Stimulated activated memory B cell treated with anti-CD40 and anti-IgM and Interleukin-4, amounts not matched to agents 10 μg/mL and 1 μg/mL and 100 μg/mL, for 72 hours (primary cell): ENCODE results near the gene PAPPA.

ENCODE experiments used
- ATAC-seq: fragments of 150-1000 bp; cut with Tn5 transposase; 2 replicates; pipeline ENCODE4 v1.10.0; 2021
- H3K27ac Mint-ChIP-seq: one replicate; pipeline ENCODE4 v1.8.0; 2022; ENCODE audit warnings: mild to moderate bottlenecking, mixed read lengths
- H3K27me3 Mint-ChIP-seq: one replicate; pipeline ENCODE4 v1.8.0; 2022; ENCODE audit warnings: mixed read lengths
- H3K36me3 Mint-ChIP-seq: one replicate; pipeline ENCODE4 v1.8.0; 2022; ENCODE audit warnings: mixed read lengths
- H3K4me1 Mint-ChIP-seq: one replicate; pipeline ENCODE4 v1.8.0; 2022; ENCODE audit warnings: mixed read lengths
- H3K4me3 Mint-ChIP-seq: one replicate; pipeline ENCODE4 v1.8.0; 2022; ENCODE audit warnings: mild to moderate bottlenecking, moderate library complexity, mixed read lengths
- H3K9me3 Mint-ChIP-seq: one replicate; pipeline ENCODE4 v1.8.0; 2022; ENCODE audit warnings: mixed read lengths

The PAPPA gene

DNA sequence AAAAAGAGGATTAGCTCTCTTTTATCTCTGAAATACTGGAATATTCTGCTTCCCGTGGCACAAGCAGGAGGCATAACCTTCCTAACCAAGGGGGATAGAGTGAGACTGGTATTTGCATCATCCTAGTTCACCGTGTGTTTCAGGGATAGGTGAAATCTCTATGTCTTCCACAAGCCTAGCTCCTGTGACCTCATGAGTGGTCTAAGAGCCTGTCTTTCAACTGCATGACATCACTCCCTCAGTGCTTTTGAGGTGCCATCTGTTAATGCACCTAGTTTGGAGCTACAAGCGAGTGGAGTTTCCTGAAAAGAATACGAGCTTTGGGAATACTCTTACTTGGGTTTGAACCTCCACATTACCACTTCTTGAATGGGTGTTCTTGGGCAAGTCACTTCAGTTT is 181.8 kb downstream of the PAPPA start:
- Mint-ChIP-seq H3K36me3 (no peaks in the 10 kb centered on the region), H3K4me3 (no peak overlapping the region), H3K9me3 (no peaks in the 10 kb centered on the region), H3K4me1 (no peaks in the 10 kb centered on the region), H3K27me3 (peaks cover 7% of the 10 kb centered on the region), H3K27ac (no peak overlapping the region)
- no peak for ATAC-seq

DNA sequence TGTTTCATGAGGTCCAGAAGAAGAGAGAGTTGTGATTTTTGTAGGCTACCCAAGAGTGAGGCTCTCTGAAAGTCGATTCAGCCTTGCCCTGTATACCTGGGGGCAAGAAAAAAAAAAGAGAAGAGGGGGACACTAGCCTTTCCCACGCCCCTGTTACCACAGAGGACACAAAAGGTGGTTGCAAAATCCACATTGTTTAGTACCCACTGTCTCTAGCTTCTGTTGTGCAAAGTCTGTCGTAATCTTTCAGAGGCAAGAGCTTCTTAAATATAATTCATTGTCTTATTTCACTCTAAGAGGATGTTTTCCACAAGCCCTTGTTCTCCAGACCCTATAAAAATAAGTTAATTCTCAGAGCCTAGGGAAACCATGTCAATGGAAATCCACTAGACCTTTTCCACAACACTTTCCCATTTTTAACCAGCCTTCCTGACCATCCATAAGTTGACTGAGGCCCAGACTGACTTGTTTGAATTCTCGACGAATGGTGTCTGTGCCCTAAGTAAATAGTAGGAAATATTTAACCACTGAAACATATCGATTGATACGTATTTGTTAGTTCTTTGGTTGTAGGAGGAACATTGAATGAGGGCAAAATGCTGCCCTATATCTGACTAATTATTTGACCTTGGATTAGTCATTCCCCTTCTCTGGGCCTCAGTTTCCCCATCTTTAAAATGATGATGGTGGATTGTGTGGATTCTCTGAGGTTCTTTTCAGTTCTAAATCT is 182.7 kb downstream of the PAPPA start:
- H3K4me3 Mint-ChIP-seq, result no peak overlapping the region
- ATAC-seq, result no peak
- H3K9me3 Mint-ChIP-seq, result no peaks in the 10 kb centered on the region
- H3K4me1 Mint-ChIP-seq, result no peaks in the 10 kb centered on the region
- H3K36me3 Mint-ChIP-seq, result no peaks in the 10 kb centered on the region
- no peak overlapping the region for H3K27ac Mint-ChIP-seq
- H3K27me3 Mint-ChIP-seq, result peaks cover 8% of the 10 kb centered on the region

DNA sequence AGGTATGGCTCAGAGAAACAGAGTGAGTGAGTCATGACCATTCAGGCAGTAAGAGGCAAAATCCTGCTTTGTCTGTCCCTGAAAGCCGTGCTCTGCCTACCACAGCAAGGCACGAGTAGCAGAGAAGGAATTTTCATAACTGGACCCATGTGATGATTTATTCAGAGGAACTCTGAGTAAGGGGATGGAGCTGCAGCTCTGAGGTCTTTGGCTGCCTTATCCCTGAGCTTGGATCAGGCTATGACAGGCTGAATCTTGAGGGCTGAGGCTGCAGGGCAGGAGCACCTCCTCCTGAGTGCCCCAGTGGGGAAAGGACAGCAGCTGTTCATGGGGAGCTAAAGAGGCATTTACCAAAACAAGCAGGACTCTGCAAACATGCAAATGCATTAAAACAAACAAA is 183.4 kb downstream of the PAPPA start:
- H3K36me3 Mint-ChIP-seq, result no peaks in the 10 kb centered on the region
- H3K27me3 Mint-ChIP-seq, result peaks cover 8% of the 10 kb centered on the region
- H3K4me1 Mint-ChIP-seq, result no peaks in the 10 kb centered on the region
- no peak overlapping the region for H3K27ac Mint-ChIP-seq
- H3K4me3 Mint-ChIP-seq, result no peak overlapping the region
- H3K9me3 Mint-ChIP-seq, result no peaks in the 10 kb centered on the region
- no peak for ATAC-seq

DNA sequence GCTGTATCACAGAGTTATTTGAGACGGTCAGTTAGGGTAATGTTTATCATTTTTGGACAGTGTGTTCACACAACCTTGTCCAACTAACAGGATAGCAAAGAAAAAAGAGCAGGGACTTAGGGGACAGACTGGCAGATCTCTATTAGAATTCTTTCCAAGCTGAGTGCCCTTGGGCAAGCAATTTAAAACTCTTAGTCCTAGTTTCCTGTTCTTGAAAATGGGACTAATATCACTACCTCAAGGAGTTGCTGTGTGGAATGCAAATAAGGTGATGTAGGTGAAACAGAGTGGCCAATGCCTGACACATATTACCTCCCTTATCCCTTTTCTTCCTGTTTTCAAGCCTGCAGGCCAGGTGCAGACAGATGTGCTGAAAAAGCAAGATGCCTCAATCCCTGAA is 186.7 kb downstream of the PAPPA start:
- no peaks in the 10 kb centered on the region for H3K9me3 Mint-ChIP-seq
- no peaks in the 10 kb centered on the region for H3K36me3 Mint-ChIP-seq
- no peak overlapping the region for H3K4me3 Mint-ChIP-seq
- no peaks in the 10 kb centered on the region for H3K4me1 Mint-ChIP-seq
- no peak for ATAC-seq
- peaks cover 8% of the 10 kb centered on the region for H3K27me3 Mint-ChIP-seq
- H3K27ac Mint-ChIP-seq, result no peak overlapping the region

DNA sequence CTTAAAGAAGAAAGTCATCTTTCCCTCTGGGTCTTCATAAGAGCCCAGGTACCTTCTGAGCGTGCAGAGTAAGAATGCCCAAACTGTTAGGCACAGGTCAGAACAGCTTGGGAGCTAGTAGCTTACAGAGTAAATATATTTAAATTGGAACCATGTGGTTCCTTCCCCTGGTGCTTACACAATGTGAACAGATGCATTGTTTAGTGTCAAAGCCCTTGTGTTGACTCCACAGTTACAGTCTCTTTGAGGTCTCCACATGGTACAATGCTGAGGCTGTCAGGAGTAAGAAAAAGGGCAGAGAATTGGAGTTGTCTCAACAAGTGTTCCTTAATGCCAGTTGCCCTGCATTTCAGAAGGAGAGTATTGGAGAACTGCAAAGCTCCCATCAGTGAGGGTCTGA is 188.5 kb downstream of the PAPPA start:
- no peaks in the 10 kb centered on the region for H3K36me3 Mint-ChIP-seq
- H3K4me1 Mint-ChIP-seq, result no peaks in the 10 kb centered on the region
- H3K4me3 Mint-ChIP-seq, result no peak overlapping the region
- ATAC-seq, result no peak
- H3K27ac Mint-ChIP-seq, result no peak overlapping the region
- H3K27me3 Mint-ChIP-seq, result peaks cover 8% of the 10 kb centered on the region
- no peaks in the 10 kb centered on the region for H3K9me3 Mint-ChIP-seq

DNA sequence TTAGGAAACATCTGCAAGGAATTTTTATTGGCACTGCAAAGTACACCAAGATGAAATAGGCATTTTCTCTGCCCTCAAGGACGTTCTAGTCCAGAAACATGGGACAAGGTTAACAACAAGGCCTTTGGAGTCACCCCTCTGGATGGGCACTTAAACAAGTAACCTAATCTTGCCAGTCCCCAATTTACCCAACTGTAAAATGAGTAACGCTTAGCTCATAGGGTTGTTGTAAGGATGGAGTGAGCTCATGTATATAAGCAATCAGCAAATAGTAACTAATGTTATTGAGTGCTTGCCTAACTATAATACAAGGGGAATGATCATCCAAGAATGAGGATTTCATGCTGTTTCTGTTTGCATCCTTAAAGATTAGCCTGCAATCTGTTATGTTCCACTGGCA is 189.3 kb downstream of the PAPPA start:
- H3K4me3 Mint-ChIP-seq, result no peak overlapping the region
- ATAC-seq, result no peak
- H3K36me3 Mint-ChIP-seq, result no peaks in the 10 kb centered on the region
- H3K27me3 Mint-ChIP-seq, result peaks cover 8% of the 10 kb centered on the region
- H3K9me3 Mint-ChIP-seq, result no peaks in the 10 kb centered on the region
- no peaks in the 10 kb centered on the region for H3K4me1 Mint-ChIP-seq
- H3K27ac Mint-ChIP-seq, result no peak overlapping the region

DNA sequence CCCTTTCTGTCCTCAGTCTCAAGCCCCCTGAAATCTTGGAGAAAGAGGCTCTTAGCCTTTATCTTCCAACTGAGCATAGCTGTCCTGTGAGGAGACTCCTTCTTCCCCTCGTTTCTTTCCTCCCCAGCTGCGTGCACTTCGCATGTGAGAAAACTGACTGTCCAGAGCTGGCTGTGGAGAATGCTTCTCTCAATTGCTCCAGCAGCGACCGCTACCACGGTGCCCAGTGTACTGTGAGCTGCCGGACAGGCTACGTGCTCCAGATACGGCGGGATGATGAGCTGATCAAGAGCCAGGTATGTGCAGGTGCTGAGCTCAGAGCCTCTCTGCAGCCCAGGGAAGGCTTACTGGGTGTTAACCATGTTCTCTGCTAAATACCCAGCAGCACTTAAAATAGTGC is 190.8 kb downstream of the PAPPA start:
- no peak overlapping the region for H3K4me3 Mint-ChIP-seq
- peaks cover 8% of the 10 kb centered on the region for H3K27me3 Mint-ChIP-seq
- no peak for ATAC-seq
- H3K27ac Mint-ChIP-seq, result no peak overlapping the region
- no peaks in the 10 kb centered on the region for H3K9me3 Mint-ChIP-seq
- no peaks in the 10 kb centered on the region for H3K36me3 Mint-ChIP-seq
- H3K4me1 Mint-ChIP-seq, result no peaks in the 10 kb centered on the region

DNA sequence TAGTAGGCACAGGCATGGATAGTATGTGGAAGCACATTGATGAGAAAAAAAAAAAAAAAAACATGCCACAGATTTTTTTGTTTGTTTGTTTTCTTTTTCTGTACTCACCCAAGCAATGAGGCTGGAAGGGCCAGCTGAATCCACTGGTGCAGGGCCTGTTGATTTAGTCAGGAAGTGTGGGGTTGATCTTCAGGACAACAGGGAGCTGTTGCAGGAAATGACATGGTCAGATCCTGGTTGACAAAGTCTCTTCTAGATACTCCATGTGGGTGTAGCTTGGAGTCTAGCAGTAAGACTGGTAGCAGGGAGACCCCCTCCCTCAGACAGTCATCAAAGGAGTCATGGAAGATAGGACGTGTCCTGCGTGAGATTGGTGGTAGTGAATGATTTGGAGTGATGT is 191.8 kb downstream of the PAPPA start:
- peaks cover under 1% of the 10 kb centered on the region for H3K27me3 Mint-ChIP-seq
- H3K4me3 Mint-ChIP-seq, result no peak overlapping the region
- no peaks in the 10 kb centered on the region for H3K36me3 Mint-ChIP-seq
- H3K4me1 Mint-ChIP-seq, result no peaks in the 10 kb centered on the region
- no peaks in the 10 kb centered on the region for H3K9me3 Mint-ChIP-seq
- no peak overlapping the region for H3K27ac Mint-ChIP-seq
- ATAC-seq, result no peak

DNA sequence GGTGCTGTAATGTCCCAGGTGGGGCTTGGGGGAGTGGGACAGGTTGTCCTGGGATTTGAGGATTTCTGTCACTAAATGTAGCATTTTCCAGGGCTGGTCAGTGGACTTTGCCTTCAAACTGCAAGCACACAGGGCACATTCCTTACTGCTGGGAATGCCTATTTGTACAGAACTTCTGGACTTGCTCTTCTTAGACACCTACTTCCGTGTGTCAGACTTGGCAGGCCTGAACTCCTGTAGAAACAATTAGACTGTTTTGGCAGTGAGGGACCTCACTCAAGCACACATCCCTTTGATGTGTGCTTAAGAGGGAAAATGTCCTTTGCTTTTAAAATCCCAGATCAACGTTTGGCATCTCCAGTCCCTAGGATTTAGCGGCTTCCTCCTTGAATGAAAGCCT is 192.2 kb downstream of the PAPPA start:
- no peaks in the 10 kb centered on the region for H3K27me3 Mint-ChIP-seq
- H3K27ac Mint-ChIP-seq, result no peak overlapping the region
- no peak overlapping the region for H3K4me3 Mint-ChIP-seq
- H3K36me3 Mint-ChIP-seq, result no peaks in the 10 kb centered on the region
- no peaks in the 10 kb centered on the region for H3K9me3 Mint-ChIP-seq
- no peaks in the 10 kb centered on the region for H3K4me1 Mint-ChIP-seq
- ATAC-seq, result no peak

DNA sequence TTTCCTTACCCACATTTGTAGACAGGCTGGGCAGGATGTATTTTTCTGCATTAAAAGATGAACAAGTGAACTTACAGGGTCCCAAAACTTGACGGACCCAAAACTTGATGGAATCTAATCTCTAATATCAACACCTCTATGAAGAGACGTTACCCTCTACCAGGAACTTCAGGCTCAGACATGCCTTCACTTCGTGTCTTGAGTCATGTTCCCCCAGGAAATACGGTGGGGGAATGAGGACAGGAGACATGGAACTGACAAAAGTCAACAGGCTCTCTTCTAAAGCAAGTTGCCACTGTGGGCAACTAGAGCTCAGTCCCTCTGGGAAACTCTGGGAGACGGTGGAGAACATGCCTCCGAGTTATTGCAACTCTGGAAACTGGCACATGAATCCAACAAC is 196.1 kb downstream of the PAPPA start:
- no peaks in the 10 kb centered on the region for H3K9me3 Mint-ChIP-seq
- H3K36me3 Mint-ChIP-seq, result no peaks in the 10 kb centered on the region
- H3K4me3 Mint-ChIP-seq, result no peak overlapping the region
- H3K27ac Mint-ChIP-seq, result no peak overlapping the region
- no peak for ATAC-seq
- H3K4me1 Mint-ChIP-seq, result no peaks in the 10 kb centered on the region
- peaks cover 2% of the 10 kb centered on the region for H3K27me3 Mint-ChIP-seq

DNA sequence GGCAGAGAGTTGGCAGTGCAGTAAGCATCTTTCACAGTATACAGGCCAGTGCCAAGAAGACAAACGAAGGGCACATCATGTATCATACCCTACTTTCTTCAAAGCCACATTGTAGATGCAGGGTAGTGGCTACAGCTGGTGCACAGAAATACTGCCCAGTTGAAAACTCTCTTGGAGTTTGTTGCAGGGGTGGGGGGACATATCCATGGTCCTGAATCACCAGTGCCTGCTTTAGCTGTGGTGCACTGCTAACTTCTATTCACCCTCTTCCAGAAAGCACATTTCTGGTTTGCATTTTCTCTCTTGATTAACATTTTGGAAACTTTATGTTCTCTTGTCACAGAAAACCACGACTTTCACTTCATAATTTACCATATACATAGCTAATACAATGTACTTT is 196.6 kb downstream of the PAPPA start:
- no peaks in the 10 kb centered on the region for H3K4me1 Mint-ChIP-seq
- no peak overlapping the region for H3K27ac Mint-ChIP-seq
- H3K4me3 Mint-ChIP-seq, result no peak overlapping the region
- no peaks in the 10 kb centered on the region for H3K9me3 Mint-ChIP-seq
- ATAC-seq, result no peak
- H3K27me3 Mint-ChIP-seq, result peaks cover 8% of the 10 kb centered on the region
- no peaks in the 10 kb centered on the region for H3K36me3 Mint-ChIP-seq

DNA sequence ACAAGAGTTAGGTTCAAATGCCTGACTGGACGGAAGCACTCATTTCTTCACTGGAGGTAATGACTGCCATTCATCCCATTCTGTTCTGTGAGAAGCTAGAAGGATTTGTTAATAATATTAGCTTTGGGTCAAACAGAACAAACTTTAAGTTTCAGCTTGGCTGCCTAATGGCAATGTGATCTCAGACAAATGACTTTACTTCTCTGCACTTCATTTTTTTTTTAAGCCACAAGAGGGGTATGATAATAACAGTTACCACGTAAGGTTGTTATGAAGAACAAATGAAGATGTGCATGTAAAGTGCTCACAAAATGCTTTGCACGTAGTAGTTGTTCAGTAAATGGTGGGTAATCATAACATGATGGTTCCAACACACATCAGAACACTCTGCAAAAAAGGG is 199.4 kb downstream of the PAPPA start:
- Mint-ChIP-seq H3K4me1 (no peaks in the 10 kb centered on the region), H3K4me3 (no peak overlapping the region), H3K36me3 (no peaks in the 10 kb centered on the region), H3K27ac (no peak overlapping the region), H3K27me3 (peaks cover 9% of the 10 kb centered on the region), H3K9me3 (no peaks in the 10 kb centered on the region)
- no peak for ATAC-seq

DNA sequence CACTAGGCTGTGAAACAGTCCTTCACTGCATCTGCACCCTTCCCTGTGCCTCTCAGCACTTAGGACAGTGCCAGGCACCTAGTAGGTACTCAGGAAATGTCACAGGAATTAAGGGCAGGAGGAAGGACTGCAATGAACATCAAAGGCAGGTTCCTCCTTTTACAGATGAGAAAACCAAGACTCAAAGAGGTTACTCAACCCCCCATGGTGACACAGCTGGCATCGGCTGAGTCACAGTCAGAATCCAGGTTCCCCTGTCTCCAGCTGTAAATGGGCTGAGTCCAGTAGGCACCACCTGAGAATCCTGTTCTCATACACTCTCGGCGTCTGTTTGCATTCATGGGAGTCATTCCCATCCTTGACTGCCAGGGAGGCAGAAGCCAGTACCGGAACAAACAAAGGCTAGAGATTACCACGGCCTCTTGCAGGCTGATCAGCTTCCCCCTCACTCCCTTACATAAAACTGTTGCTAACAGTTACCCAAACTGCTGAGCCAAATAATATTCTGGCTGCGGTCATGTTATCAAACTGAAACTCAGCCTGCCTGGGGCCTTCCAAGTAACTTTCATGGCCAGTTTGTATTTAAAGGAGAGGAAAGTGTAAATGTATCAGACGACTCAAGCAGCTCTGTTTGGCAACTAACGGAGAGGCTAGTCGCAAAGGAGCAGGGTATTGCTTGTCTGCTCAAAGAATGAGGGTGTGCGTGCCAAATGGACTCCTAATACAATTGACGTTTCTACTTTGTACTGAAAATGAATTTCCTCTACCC is 201.7 kb downstream of the PAPPA start:
- Mint-ChIP-seq H3K9me3 (no peaks in the 10 kb centered on the region), H3K27ac (no peak overlapping the region), H3K4me1 (no peaks in the 10 kb centered on the region), H3K27me3 (peaks cover 9% of the 10 kb centered on the region), H3K36me3 (no peaks in the 10 kb centered on the region), H3K4me3 (no peak overlapping the region)
- no peak for ATAC-seq

DNA sequence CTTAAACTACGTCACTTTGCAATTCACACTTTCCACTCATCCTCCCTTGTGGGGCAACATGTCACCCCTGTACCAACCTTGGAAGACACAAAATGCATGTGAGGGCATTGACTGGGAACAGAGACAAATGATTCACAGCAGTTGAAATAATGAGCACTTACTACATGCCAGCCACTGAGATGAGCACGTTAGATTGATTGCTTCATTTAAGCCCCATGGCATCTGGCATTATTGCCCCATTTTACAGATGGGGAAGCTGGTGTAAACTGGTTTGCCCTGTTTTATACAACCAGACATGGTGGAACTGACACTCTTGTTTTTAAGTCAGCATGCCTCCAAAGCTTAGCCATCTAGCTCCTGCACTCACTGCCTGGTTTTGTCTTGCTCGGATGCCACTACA is 204.7 kb downstream of the PAPPA start:
- H3K36me3 Mint-ChIP-seq, result no peaks in the 10 kb centered on the region
- H3K27ac Mint-ChIP-seq, result no peak overlapping the region
- H3K9me3 Mint-ChIP-seq, result no peaks in the 10 kb centered on the region
- H3K27me3 Mint-ChIP-seq, result peaks cover 9% of the 10 kb centered on the region
- ATAC-seq, result no peak
- no peak overlapping the region for H3K4me3 Mint-ChIP-seq
- no peaks in the 10 kb centered on the region for H3K4me1 Mint-ChIP-seq

DNA sequence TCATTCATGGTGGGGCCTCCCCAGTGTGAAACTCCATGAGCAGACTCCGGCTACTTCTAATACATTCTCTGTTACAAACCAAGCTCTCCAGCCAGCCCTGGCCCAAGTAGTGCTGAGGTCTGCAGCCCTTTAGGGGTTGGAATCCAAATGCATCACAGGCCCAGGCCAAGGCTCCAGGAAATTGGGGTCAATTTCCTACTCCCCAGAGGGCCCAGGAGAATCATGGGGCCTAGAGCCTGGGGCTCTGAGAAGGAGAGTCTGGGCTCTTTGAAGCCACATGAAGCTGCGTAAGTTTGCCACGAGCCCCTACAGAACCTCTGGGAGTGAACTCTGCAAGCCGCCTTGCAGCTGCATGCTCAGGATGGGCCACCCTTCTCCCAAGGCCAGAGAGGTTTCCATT is 206.4 kb downstream of the PAPPA start:
- H3K9me3 Mint-ChIP-seq, result no peaks in the 10 kb centered on the region
- no peaks in the 10 kb centered on the region for H3K4me1 Mint-ChIP-seq
- peaks cover 3% of the 10 kb centered on the region for H3K27me3 Mint-ChIP-seq
- no peak for ATAC-seq
- H3K36me3 Mint-ChIP-seq, result no peaks in the 10 kb centered on the region
- H3K4me3 Mint-ChIP-seq, result no peak overlapping the region
- H3K27ac Mint-ChIP-seq, result no peak overlapping the region

DNA sequence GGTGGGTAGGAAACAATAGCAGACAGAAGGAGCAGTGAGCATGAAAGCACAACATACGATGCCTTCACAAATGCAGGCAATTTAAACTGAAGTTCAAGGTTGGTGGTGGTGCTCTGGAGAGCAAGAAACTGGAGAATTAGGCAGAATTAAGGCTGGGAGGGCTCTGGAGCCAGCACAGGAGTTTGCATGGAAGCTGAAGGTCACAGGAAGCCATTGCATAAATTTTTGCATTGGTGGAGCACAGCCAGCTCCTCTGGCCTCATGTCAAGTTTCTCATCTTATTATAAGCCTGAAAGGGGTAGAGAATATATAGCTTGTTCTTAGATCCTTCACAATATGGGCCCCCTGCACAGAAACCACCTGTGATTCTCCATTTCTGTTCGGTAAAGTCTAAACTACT is 207.4 kb downstream of the PAPPA start:
- H3K27ac Mint-ChIP-seq, result no peak overlapping the region
- no peak for ATAC-seq
- H3K9me3 Mint-ChIP-seq, result no peaks in the 10 kb centered on the region
- no peak overlapping the region for H3K4me3 Mint-ChIP-seq
- no peaks in the 10 kb centered on the region for H3K27me3 Mint-ChIP-seq
- no peaks in the 10 kb centered on the region for H3K36me3 Mint-ChIP-seq
- H3K4me1 Mint-ChIP-seq, result no peaks in the 10 kb centered on the region
